HepG2 (cell line): ENCODE measurements around the gene STK39. TPM values are rescaled to one million over a fixed set of nuclear protein-coding genes. Genes with fewer than 3 reads are reported as not detected.

Source experiments
- ATAC-seq: fragments of 200-7000 bp; cut with Tn5 transposase; 3 replicates; pipeline ENCODE4 v1.9.1; 2020; ENCODE audit warnings: mild to moderate bottlenecking, moderate library complexity
- BruUV-seq: library from RNA; stranded (reverse); fragments of 400-500 nt; replicated peaks from 2 replicates; lab custom pipeline; 2021; lab: Mats Ljungman, UMichigan
- CTCF ChIA-PET: fragments of 300-600 bp; formaldehyde crosslinking; extraction: SDS; loops from one replicate; lab custom pipeline; 2021; ENCODE audit warnings: low total read pairs, inconsistent platforms, low intra/inter-chr PET ratio; lab: Yijun Ruan, JAX
- POLR2A ChIA-PET: fragments of 350-600 bp; sonication (Branson Sonifier 250); formaldehyde crosslinking; loops from one replicate; lab custom pipeline; 2020; ENCODE audit warnings: antibody characterized with exemption, inconsistent platforms; lab: Yijun Ruan, JAX
- DNase-seq: peaks from one replicate; pipeline ENCODE4 v3.0.0-alpha.2; 2015; ENCODE audit warnings: low spot score
- FAIRE-seq: peaks from 3 replicates; lab custom pipeline; 2011; peaks lifted over from hg19 to GRCh38; lab: Jason Lieb, UNC
- H2AFZ ChIP-seq: one replicate; pipeline ENCODE4 v1.6.1; 2011; ENCODE audit warnings: low read length, inconsistent platforms
- H3K27ac ChIP-seq: fragments of 300-600 bp; 3 replicates; pipeline ENCODE4 v1.8.0; 2011; ENCODE audit warnings: mixed run types, mild to moderate bottlenecking, mixed read lengths, low read length, inconsistent platforms; ENCODE audit not compliant: insufficient read depth; ENCODE audit errors: extremely low read length
- H3K27me3 ChIP-seq, 2 experiments: fragments of 200-600 bp in 1 of 2; 2 replicates in 1 of 2; 3 replicates in 1 of 2; pipeline versions ENCODE4 v1.6.0 to v1.8.0; 2011; ENCODE audit warnings: low read length in 2 of 2, mild to moderate bottlenecking in 2 of 2, moderate library complexity in 2 of 2, inconsistent platforms in 1 of 2; ENCODE audit not compliant: insufficient read depth in 2 of 2, control insufficient read depth in 1 of 2
- H3K36me3 ChIP-seq, 2 experiments: fragments of 200-600 bp in 1 of 2; replicated peaks in 1 of 2; 2 replicates in 1 of 2; 3 replicates in 1 of 2; pipeline versions ENCODE4 v1.5.1 to v1.8.0; 2011; ENCODE audit warnings: low read length in 2 of 2, inconsistent platforms in 1 of 2; ENCODE audit not compliant: insufficient read depth in 2 of 2, control insufficient read depth in 1 of 2
- H3K4me1 ChIP-seq: 2 replicates; pipeline ENCODE4 v1.5.1; 2012; ENCODE audit warnings: low read length, inconsistent platforms; ENCODE audit not compliant: insufficient read depth
- H3K4me2 ChIP-seq: 2 replicates; pipeline ENCODE4 v1.6.0; 2011; ENCODE audit warnings: low read depth, low read length, inconsistent platforms
- H3K4me3 ChIP-seq, 3 experiments: fragments of 200-600 bp in 1 of 3; sonication (generic), shearing (Covaris generic) in 1 of 3; replicated peaks in 1 of 3; 2 replicates each; pipeline ENCODE4 v1.5.1; 2011 to 2016; ENCODE audit warnings: low read length in 3 of 3, inconsistent platforms in 2 of 3, low read depth in 2 of 3, mild to moderate bottlenecking in 2 of 3, control low read depth in 1 of 3, mixed read lengths in 1 of 3; ENCODE audit not compliant: insufficient read depth in 1 of 3
- H3K79me2 ChIP-seq: one replicate; pipeline ENCODE4 v1.6.1; 2011; ENCODE audit warnings: low read length, inconsistent platforms; ENCODE audit not compliant: insufficient read depth
- H3K9ac ChIP-seq: 2 replicates; pipeline ENCODE4 v1.6.0; 2011; ENCODE audit warnings: mild to moderate bottlenecking, low read depth, low read length, inconsistent platforms; ENCODE audit not compliant: insufficient read depth
- H3K9me3 ChIP-seq: 2 replicates; pipeline ENCODE4 v1.5.1; 2012; ENCODE audit warnings: mild to moderate bottlenecking, low read length
- H4K20me1 ChIP-seq: 2 replicates; pipeline ENCODE4 v1.6.0; 2011; ENCODE audit warnings: inconsistent platforms, mild to moderate bottlenecking, low read length, moderate library complexity; ENCODE audit not compliant: insufficient read depth
- GTF3A ChIP-seq: sonication (generic); formaldehyde crosslinking; conservative IDR thresholded peaks from 2 replicates; pipeline ENCODE4 v1.4.0; 2020; ENCODE audit warnings: mild to moderate bottlenecking, missing genetic modification reagents
- HES4 ChIP-seq: sonication (generic); formaldehyde crosslinking; IDR thresholded peaks from 2 replicates; pipeline ENCODE4 v1.9.0; 2021; ENCODE audit warnings: mild to moderate bottlenecking, missing genetic modification reagents, borderline replicate concordance
- HMG20A ChIP-seq: IDR thresholded peaks from 2 replicates; pipeline ENCODE4 v1.6.1; 2016; ENCODE audit warnings: borderline replicate concordance
- POGZ ChIP-seq: sonication (generic); formaldehyde crosslinking; IDR thresholded peaks from 2 replicates; pipeline ENCODE4 v1.4.0; 2020; ENCODE audit warnings: mild to moderate bottlenecking, missing genetic modification reagents
- SSRP1 ChIP-seq: IDR thresholded peaks from 2 replicates; pipeline ENCODE4 v1.6.1; 2016; ENCODE audit warnings: control low read depth
- ZNF256 ChIP-seq: sonication (generic); formaldehyde crosslinking; conservative IDR thresholded peaks from 2 replicates; pipeline ENCODE4 v1.4.0; 2020; ENCODE audit warnings: missing genetic modification reagents
- ZNF496 ChIP-seq: sonication (generic); formaldehyde crosslinking; IDR thresholded peaks from 2 replicates; pipeline ENCODE4 v1.8.1; 2023; ENCODE audit warnings: mild to moderate bottlenecking, moderate library complexity, missing genetic modification reagents; ENCODE audit not compliant: insufficient replicate concordance
- ZNF549 ChIP-seq: sonication (generic); formaldehyde crosslinking; IDR thresholded peaks from 2 replicates; pipeline ENCODE4 v1.5.0; 2020; ENCODE audit warnings: missing genetic modification reagents
- WGBS: methylation state at CpG from one replicate; pipeline ENCODE4 v1.1.6; 2017; ENCODE audit warnings: low lambda C conversion rate; 5-methylcytosine and 5-hydroxymethylcytosine counted together
- in situ Hi-C: cut with HindIII; loops from 2 replicates; pipeline ENCODE4 v1.10.0; 2017; ENCODE audit warnings: low pct_unique_long_range_greater_than_20kb; ENCODE audit not compliant: extremely low pct_ligation_motif_present
- intact Hi-C: fragments of 100-400 bp; cut with micrococcal nuclease; formaldehyde crosslinking; loops from one replicate; pipeline ENCODE4 v1.10.0; 2022; ENCODE audit not compliant: unreplicated experiment
- polyA plus RNA-seq, 8 experiments: library from polyadenylated mRNA; depleted of rRNA in 3 of 8; stranded (reverse) in 7 of 8; unstranded in 1 of 8; fragments of >200 nt; fragmentation: Illumina TruSeq in 4 of 8; extraction: Trizol in 4 of 8; gene quantifications; 2 replicates each; pipeline versions ENCODE4 v1.2.1 to v1.2.3, GENCODE V29; 2011 to 2016; ENCODE audit warnings: low read depth in 4 of 8, missing spikeins in 1 of 8, mixed read lengths in 1 of 8; ENCODE audit not compliant: insufficient read depth in 1 of 8
- total RNA-seq, 5 experiments: library from RNA; depleted of rRNA; stranded (reverse); fragments of >200 nt; fragmentation: Illumina TruSeq; extraction: Trizol; gene quantifications; 2 replicates each; pipeline ENCODE4 v1.2.3, GENCODE V29; 2016; ENCODE audit warnings: low read depth in 1 of 5
- TF ChIP-seq, protein P1 (sequence below): sonication (generic); formaldehyde crosslinking; IDR thresholded peaks from 2 replicates; pipeline ENCODE4 v1.5.0; 2020; ENCODE audit warnings: missing genetic modification reagents
- TF ChIP-seq, protein P2 (sequence below): sonication (generic); formaldehyde crosslinking; conservative IDR thresholded peaks from 2 replicates; pipeline ENCODE4 v1.4.0; 2020; ENCODE audit warnings: missing genetic modification reagents
- TF ChIP-seq, protein P3 (sequence below), 2 experiments: sonication (generic) in 1 of 2; formaldehyde crosslinking in 1 of 2; IDR thresholded peaks; 2 replicates each; pipeline versions ENCODE4 v1.5.1 to v1.6.1; 2011 to 2020; ENCODE audit warnings: borderline replicate concordance in 1 of 2, low read depth in 1 of 2, low read length in 1 of 2, mild to moderate bottlenecking in 1 of 2, missing genetic modification reagents in 1 of 2, moderate library complexity in 1 of 2
- TF ChIP-seq, protein P4 (sequence below): sonication (generic); formaldehyde crosslinking; IDR thresholded peaks from 2 replicates; pipeline ENCODE4 v1.5.0; 2020; ENCODE audit warnings: mild to moderate bottlenecking, missing genetic modification reagents
- TF ChIP-seq, protein P5 (sequence below): IDR thresholded peaks from 2 replicates; pipeline ENCODE4 v1.6.1; 2016; ENCODE audit warnings: low read depth

Gene STK39
- total and polyA plus RNA-seq, 2 of the 13 experiments (the other 11 are each of a cell fraction or from before 2014, with no cell fraction given), result 27.3 to 38.4 TPM

DNA sequence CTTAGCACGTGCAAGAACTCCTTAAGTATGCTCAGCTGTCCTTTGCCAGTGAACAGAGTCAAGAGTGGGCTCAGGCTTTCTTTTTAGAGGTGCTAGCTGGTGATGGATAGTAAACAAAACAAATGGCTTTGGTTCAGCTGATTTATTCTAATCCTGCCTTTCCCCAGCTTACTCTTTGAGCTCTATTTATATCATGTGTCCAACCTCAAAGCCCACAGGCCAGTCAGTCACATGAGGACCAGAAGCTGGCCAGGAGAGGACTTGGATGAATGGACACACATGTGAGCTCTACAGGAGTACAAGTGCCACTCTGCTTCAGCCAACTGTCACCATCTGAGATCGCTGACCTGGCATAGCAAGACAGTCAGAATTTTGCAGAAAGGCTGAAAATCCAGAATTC, 59.4 kb downstream of the STK39 start:
- intact Hi-C loops, result no loop called here
- Histone ChIP-seq H3K4me2 (no peak overlapping the region), H3K36me3 (peaks cover 0 to 2% of the 10 kb centered on the region in 2 experiments; a peak in 1 of 5 replicates), H3K4me1 (peaks cover 100% of the 10 kb centered on the region), H3K9ac (no peak overlapping the region), H2AFZ (no peak overlapping the region), H3K27me3 (no peaks in the 10 kb centered on the region), H4K20me1 (no peaks in the 10 kb centered on the region), H3K27ac (no peak overlapping the region), H3K4me3 (no peak overlapping the region), H3K9me3 (no peaks in the 10 kb centered on the region), H3K79me2 (peaks cover 76% of the 10 kb centered on the region)
- ATAC-seq (no peak), DNase-seq (no peak), FAIRE-seq (no peak)
- ChIA-PET POLR2A (interaction anchor here (1.0 to 2.8 kb wide), 2 partner anchors 14 to 20 kb away, joined by 3 to 9 read pairs; no protein-coding TSS in a partner anchor), CTCF (no interaction called here)
- BruUV-seq, result no TSS peak
- WGBS, result 100% methylated on average over 2 of the region's 2 CpGs
- in situ Hi-C loops, result no loop called here
- TF ChIP-seq ZNF549 (CRISPR knock-in tag) (no peak), HES4 (CRISPR knock-in tag) (no peak), GTF3A (CRISPR knock-in tag) (no peak), POGZ (CRISPR knock-in tag) (no peak), SSRP1 (CRISPR knock-in tag) (no peak), ZNF256 (CRISPR knock-in tag) (no peak), HMG20A (CRISPR knock-in tag) (peak; percentile 17; the same call in 1 of the 2 replicates), ZNF496 (CRISPR knock-in tag) (no peak)
- TF ChIP-seq, protein P1, sequence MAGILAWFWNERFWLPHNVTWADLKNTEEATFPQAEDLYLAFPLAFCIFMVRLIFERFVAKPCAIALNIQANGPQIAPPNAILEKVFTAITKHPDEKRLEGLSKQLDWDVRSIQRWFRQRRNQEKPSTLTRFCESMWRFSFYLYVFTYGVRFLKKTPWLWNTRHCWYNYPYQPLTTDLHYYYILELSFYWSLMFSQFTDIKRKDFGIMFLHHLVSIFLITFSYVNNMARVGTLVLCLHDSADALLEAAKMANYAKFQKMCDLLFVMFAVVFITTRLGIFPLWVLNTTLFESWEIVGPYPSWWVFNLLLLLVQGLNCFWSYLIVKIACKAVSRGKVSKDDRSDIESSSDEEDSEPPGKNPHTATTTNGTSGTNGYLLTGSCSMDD, result no peak
- TF ChIP-seq, protein P2, sequence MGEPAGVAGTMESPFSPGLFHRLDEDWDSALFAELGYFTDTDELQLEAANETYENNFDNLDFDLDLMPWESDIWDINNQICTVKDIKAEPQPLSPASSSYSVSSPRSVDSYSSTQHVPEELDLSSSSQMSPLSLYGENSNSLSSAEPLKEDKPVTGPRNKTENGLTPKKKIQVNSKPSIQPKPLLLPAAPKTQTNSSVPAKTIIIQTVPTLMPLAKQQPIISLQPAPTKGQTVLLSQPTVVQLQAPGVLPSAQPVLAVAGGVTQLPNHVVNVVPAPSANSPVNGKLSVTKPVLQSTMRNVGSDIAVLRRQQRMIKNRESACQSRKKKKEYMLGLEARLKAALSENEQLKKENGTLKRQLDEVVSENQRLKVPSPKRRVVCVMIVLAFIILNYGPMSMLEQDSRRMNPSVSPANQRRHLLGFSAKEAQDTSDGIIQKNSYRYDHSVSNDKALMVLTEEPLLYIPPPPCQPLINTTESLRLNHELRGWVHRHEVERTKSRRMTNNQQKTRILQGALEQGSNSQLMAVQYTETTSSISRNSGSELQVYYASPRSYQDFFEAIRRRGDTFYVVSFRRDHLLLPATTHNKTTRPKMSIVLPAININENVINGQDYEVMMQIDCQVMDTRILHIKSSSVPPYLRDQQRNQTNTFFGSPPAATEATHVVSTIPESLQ, result no peak
- TF ChIP-seq, protein P3, sequence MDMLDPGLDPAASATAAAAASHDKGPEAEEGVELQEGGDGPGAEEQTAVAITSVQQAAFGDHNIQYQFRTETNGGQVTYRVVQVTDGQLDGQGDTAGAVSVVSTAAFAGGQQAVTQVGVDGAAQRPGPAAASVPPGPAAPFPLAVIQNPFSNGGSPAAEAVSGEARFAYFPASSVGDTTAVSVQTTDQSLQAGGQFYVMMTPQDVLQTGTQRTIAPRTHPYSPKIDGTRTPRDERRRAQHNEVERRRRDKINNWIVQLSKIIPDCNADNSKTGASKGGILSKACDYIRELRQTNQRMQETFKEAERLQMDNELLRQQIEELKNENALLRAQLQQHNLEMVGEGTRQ (IDR thresholded peaks at IDR 0.05; ENCODE audit: low read depth, low read length), result 0 out of 2 replicates have a peak, but pooled peaks have one; percentile 13
- TF ChIP-seq, protein P3 (CRISPR knock-in tag; IDR thresholded peaks at IDR 0.05; ENCODE audit: borderline replicate concordance), result no peak
- TF ChIP-seq, protein P4, sequence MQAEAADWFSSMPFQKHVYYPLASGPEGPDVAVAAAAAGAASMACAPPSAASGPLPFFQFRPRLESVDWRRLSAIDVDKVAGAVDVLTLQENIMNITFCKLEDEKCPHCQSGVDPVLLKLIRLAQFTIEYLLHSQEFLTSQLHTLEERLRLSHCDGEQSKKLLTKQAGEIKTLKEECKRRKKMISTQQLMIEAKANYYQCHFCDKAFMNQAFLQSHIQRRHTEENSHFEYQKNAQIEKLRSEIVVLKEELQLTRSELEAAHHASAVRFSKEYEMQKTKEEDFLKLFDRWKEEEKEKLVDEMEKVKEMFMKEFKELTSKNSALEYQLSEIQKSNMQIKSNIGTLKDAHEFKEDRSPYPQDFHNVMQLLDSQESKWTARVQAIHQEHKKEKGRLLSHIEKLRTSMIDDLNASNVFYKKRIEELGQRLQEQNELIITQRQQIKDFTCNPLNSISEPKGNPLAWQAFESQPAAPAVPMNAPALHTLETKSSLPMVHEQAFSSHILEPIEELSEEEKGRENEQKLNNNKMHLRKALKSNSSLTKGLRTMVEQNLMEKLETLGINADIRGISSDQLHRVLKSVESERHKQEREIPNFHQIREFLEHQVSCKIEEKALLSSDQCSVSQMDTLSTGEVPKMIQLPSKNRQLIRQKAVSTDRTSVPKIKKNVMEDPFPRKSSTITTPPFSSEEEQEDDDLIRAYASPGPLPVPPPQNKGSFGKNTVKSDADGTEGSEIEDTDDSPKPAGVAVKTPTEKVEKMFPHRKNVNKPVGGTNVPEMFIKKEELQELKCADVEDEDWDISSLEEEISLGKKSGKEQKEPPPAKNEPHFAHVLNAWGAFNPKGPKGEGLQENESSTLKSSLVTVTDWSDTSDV (CRISPR knock-in tag), result no peak
- TF ChIP-seq, protein P5, sequence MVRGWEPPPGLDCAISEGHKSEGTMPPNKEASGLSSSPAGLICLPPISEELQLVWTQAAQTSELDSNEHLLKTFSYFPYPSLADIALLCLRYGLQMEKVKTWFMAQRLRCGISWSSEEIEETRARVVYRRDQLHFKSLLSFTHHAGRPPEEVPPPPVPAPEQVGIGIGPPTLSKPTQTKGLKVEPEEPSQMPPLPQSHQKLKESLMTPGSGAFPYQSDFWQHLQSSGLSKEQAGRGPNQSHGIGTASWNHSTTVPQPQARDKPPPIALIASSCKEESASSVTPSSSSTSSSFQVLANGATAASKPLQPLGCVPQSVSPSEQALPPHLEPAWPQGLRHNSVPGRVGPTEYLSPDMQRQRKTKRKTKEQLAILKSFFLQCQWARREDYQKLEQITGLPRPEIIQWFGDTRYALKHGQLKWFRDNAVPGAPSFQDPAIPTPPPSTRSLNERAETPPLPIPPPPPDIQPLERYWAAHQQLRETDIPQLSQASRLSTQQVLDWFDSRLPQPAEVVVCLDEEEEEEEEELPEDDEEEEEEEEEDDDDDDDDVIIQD (CRISPR knock-in tag), result no peak
